NB4 (cell line): Measurements from ENCODE around the gene SH3PXD2A.

Experiments used
- DNase-seq: peaks from one replicate; pipeline ENCODE4 v3.0.0; 2010; ENCODE audit warnings: low read depth
- H3K4me3 ChIP-seq: one replicate; pipeline ENCODE4 v1.5.1; 2011; ENCODE audit warnings: mild to moderate bottlenecking, low read depth, low read length, moderate library complexity
- MYC ChIP-seq: IDR thresholded peaks from 2 replicates; pipeline ENCODE4 v1.6.1; 2011; ENCODE audit warnings: low read depth, low read length
- POLR2A ChIP-seq: IDR thresholded peaks from 2 replicates; pipeline ENCODE4 v1.6.1; 2011; ENCODE audit warnings: mild to moderate bottlenecking; ENCODE audit not compliant: insufficient read length; ENCODE audit errors: extremely low read depth
- TF ChIP-seq, protein P1 (sequence below): IDR thresholded peaks from one replicate; pipeline ENCODE4 v1.5.1; 2012; ENCODE audit warnings: low read depth, low read length
- TF ChIP-seq, protein P2 (sequence below): IDR thresholded peaks from 2 replicates; pipeline ENCODE4 v1.6.1; 2011; ENCODE audit warnings: low read depth, low read length

The SH3PXD2A gene

DNA sequence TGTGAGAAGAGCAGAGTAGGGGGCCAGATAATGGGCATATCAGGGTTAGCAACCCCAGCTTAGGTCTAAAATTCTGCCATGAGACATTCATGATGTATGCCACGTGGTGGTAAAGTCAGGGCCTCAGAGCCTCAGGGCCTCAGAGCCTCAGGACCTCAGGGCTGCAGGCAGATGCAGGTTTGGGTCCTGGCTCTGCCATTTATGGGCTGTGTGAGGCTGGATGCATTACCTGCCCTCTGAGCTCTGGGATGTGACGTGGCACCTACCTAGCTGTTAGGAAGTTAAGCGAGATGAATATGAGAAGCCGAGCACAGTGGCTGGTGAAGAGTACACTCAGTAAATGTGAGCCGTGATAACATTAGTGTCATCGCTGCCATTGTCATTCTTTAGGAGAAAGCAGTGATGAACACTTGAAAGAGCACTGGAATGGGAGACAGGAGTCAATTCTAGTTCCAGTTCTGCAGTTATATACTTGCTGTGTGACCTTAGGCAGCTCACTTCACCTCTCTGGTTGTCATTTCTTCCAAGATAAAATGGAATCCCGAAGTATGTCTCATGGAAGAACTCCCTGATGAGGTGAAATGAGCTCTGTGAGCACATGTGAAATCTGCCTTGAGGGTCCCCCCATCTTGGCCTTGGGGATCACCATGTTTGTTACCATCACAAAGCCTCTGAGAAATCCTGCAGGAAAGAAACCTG, 127.2 kb downstream of the SH3PXD2A start:
- DNase-seq = no peak
- TF ChIP-seq POLR2A (no peak), MYC (no peak)
- TF ChIP-seq, protein P1, sequence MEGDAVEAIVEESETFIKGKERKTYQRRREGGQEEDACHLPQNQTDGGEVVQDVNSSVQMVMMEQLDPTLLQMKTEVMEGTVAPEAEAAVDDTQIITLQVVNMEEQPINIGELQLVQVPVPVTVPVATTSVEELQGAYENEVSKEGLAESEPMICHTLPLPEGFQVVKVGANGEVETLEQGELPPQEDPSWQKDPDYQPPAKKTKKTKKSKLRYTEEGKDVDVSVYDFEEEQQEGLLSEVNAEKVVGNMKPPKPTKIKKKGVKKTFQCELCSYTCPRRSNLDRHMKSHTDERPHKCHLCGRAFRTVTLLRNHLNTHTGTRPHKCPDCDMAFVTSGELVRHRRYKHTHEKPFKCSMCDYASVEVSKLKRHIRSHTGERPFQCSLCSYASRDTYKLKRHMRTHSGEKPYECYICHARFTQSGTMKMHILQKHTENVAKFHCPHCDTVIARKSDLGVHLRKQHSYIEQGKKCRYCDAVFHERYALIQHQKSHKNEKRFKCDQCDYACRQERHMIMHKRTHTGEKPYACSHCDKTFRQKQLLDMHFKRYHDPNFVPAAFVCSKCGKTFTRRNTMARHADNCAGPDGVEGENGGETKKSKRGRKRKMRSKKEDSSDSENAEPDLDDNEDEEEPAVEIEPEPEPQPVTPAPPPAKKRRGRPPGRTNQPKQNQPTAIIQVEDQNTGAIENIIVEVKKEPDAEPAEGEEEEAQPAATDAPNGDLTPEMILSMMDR = no peak
- H3K4me3 ChIP-seq = no peak overlapping the region

- no peak for DNase-seq
- H3K4me3 ChIP-seq = no peak overlapping the region
- TF ChIP-seq MYC (no peak), POLR2A (no peak)
- TF ChIP-seq, protein P2, sequence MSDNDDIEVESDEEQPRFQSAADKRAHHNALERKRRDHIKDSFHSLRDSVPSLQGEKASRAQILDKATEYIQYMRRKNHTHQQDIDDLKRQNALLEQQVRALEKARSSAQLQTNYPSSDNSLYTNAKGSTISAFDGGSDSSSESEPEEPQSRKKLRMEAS = no peak
- TF ChIP-seq, protein P1 = no peak
Observed at GRCh38 chr10:103727546-103727963, 127.8 kb downstream of the SH3PXD2A start.

DNA sequence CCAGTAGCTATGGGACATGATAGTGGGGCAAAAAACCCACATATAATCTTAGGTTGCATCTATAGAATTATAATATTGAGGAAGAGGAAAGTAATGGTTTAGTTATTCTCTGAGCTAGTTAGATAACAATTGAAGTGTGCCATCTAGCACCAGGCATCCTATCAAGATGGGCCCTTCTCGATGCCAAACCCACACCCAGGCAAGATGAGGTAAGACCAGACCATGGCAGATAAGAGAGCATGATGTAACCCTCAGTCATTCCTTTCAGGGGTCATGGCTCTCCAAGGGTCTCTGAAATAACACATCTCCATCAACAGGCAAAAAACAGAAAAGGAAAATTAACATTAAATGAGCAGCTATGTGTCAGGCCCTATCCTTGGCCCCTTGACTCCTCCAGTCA, 128.7 kb downstream of the SH3PXD2A start:
- no peak for TF ChIP-seq MYC
- TF ChIP-seq, protein P2 = no peak
- H3K4me3 ChIP-seq = no peak overlapping the region
- no peak for DNase-seq

DNA sequence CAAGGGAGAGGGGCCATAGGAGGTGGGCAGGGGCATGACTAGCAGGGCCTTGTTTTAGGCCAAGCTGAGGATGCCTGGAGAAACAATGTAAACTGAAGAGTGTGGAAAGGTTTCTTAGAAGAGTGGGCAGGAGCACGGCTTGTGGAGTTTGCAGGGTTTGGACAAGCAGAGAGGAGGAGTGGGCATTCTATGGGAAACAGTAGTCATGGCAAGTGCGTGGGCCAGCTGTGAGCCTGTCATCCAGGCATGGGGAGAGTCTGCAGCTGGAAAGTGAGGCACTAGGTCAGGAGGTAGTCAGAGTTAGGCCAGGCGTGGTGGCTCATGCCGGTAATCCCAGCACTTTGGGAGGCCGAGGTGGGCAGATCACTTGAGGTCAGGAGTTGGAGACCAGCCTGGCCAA, 130.1 kb downstream of the SH3PXD2A start:
- DNase-seq = no peak
- TF ChIP-seq, protein P1 = no peak
- TF ChIP-seq, protein P2 = no peak
- TF ChIP-seq POLR2A (no peak), MYC (no peak)
- H3K4me3 ChIP-seq = no peak overlapping the region

DNA sequence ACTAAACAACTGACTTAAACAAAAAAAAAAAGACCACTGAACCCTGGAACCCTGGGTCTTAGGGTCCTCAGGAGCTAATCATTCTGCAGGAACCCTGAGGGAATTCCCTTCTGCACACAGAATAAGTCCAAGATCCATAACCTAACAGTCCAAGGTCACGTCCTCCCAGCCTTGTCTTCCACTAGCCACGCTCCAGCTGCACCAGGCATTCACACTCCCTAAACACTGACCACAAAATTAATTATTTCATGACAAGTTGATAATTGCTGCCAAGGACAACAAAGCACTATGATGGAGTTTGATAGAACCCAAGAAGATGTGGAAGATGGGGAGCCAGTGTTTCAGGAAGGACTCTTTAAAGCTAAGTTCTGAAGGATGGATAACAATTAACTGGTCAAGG, 130.6 kb downstream of the SH3PXD2A start:
- no peak for DNase-seq
- TF ChIP-seq, protein P1 = no peak
- TF ChIP-seq MYC = no peak
- no peak for TF ChIP-seq POLR2A
- TF ChIP-seq, protein P2 = no peak

DNA sequence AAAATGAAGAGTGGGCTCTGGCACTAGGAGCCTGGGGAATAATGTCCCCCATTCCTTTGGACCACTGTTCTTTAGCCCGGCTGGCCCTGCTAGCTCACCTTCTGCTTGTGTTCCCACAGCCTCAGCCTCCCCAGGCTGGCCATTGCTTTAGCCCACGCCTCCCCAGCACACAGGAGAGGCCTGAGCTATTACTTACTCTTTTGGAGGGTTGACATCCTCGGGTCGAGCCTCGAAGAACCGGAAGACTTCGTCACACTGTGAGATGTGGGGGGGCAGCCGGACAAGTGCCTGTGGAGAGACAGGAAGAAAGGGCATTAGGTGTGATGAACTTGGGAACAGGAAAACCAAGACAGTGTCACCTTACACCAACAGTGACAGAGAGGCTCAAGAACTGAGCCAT, 131.3 kb downstream of the SH3PXD2A start:
- no peak overlapping the region for H3K4me3 ChIP-seq
- TF ChIP-seq, protein P2 = no peak
- no peak for TF ChIP-seq POLR2A
- TF ChIP-seq, protein P1 = no peak
- no peak for TF ChIP-seq MYC
- no peak for DNase-seq

More for the DNA sequence above, 130.6 kb downstream of the SH3PXD2A start:
- no peak overlapping the region for H3K4me3 ChIP-seq
